KMS-11 (cell line): ENCODE results near the gene LETM1.

Experiments used
- H2AFZ ChIP-seq: fragments of 200-600 bp; sonication (generic); 2 replicates; pipeline ENCODE4 v1.6.1; 2016; ENCODE audit warnings: antibody characterized with exemption, mixed run types, low read depth
- H3K27ac ChIP-seq: fragments of 200-600 bp; sonication (generic); 2 replicates; pipeline ENCODE4 v1.6.1; 2016; ENCODE audit warnings: mild to moderate bottlenecking, mixed run types
- H3K27me3 ChIP-seq: fragments of 200-600 bp; sonication (generic); 2 replicates; pipeline ENCODE4 v1.6.1; 2017; ENCODE audit warnings: mild to moderate bottlenecking, low read depth, mixed run types, moderate library complexity; ENCODE audit not compliant: insufficient read depth
- H3K36me3 ChIP-seq: fragments of 200-600 bp; sonication (generic); 2 replicates; pipeline ENCODE4 v1.6.1; 2017; ENCODE audit warnings: mild to moderate bottlenecking, mixed run types; ENCODE audit not compliant: insufficient read depth
- H3K4me1 ChIP-seq: fragments of 200-600 bp; sonication (generic); 2 replicates; pipeline ENCODE4 v1.6.1; 2016; ENCODE audit warnings: mild to moderate bottlenecking, low read depth, mixed run types; ENCODE audit not compliant: poor library complexity, severe bottlenecking
- H3K4me2 ChIP-seq: fragments of 200-600 bp; sonication (generic); 2 replicates; pipeline ENCODE4 v1.7.0; 2016; ENCODE audit warnings: mild to moderate bottlenecking, mixed run types
- H3K4me3 ChIP-seq: fragments of 200-600 bp; sonication (generic); IDR thresholded peaks from 2 replicates; pipeline ENCODE4 v1.6.1; 2017; ENCODE audit warnings: low read depth, low read length, mixed read lengths; ENCODE audit not compliant: insufficient read depth
- H3K79me2 ChIP-seq: fragments of 200-600 bp; sonication (generic); 2 replicates; pipeline ENCODE4 v1.6.1; 2016; ENCODE audit warnings: low read depth, mixed run types; ENCODE audit not compliant: insufficient read depth
- H3K9ac ChIP-seq: fragments of 200-600 bp; sonication (generic); 2 replicates; pipeline ENCODE4 v1.6.1; 2016; ENCODE audit warnings: mild to moderate bottlenecking, mixed run types
- H4K20me1 ChIP-seq: fragments of 200-600 bp; sonication (generic); 2 replicates; pipeline ENCODE4 v1.6.1; 2016; ENCODE audit warnings: mild to moderate bottlenecking, mixed run types; ENCODE audit not compliant: insufficient read depth
- CTCF ChIP-seq: fragments of 200-600 bp; sonication (generic); conservative IDR thresholded peaks from 2 replicates; pipeline ENCODE4 v1.6.1; 2017; ENCODE audit warnings: low read depth, mild to moderate bottlenecking, antibody characterized with exemption, low read length, moderate library complexity, mixed read lengths

LETM1 gene

GRCh38 chr4:1788254-1788973, 67.5 kb downstream of the LETM1 start:
- no peak for TF ChIP-seq CTCF
- H3K4me3 ChIP-seq, result no peak overlapping the region
- H3K79me2 ChIP-seq, result no peaks in the 10 kb centered on the region
- no peak overlapping the region for H3K4me2 ChIP-seq
- H3K27ac ChIP-seq, result no peak overlapping the region
- no peaks in the 10 kb centered on the region for H4K20me1 ChIP-seq
- no peak overlapping the region for H2AFZ ChIP-seq
- no peaks in the 10 kb centered on the region for H3K27me3 ChIP-seq
- H3K4me1 ChIP-seq, result peaks cover 9% of the 10 kb centered on the region
- H3K9ac ChIP-seq, result no peak overlapping the region
- H3K36me3 ChIP-seq, result no peaks in the 10 kb centered on the region

- no peak for TF ChIP-seq CTCF
- peaks cover 9% of the 10 kb centered on the region for H3K4me1 ChIP-seq
- no peak overlapping the region for H3K27ac ChIP-seq
- H3K27me3 ChIP-seq, result no peaks in the 10 kb centered on the region
- H3K9ac ChIP-seq, result no peak overlapping the region
- H3K79me2 ChIP-seq, result no peaks in the 10 kb centered on the region
- H4K20me1 ChIP-seq, result no peaks in the 10 kb centered on the region
- no peaks in the 10 kb centered on the region for H3K36me3 ChIP-seq
- no peak overlapping the region for H3K4me2 ChIP-seq
- H3K4me3 ChIP-seq, result no peak overlapping the region
- no peak overlapping the region for H2AFZ ChIP-seq
Measured at GRCh38 chr4:1787411-1788077, 68.4 kb downstream of the LETM1 start.

GRCh38 chr4:1786544-1787362, 69.2 kb downstream of the LETM1 start:
- TF ChIP-seq CTCF, result no peak
- Histone ChIP-seq H3K9ac (no peak overlapping the region), H3K27ac (no peak overlapping the region), H3K36me3 (no peaks in the 10 kb centered on the region), H4K20me1 (no peaks in the 10 kb centered on the region), H3K4me2 (no peak overlapping the region), H2AFZ (no peak overlapping the region), H3K4me3 (no peak overlapping the region), H3K27me3 (no peaks in the 10 kb centered on the region), H3K4me1 (peaks cover 9% of the 10 kb centered on the region), H3K79me2 (no peaks in the 10 kb centered on the region)

GRCh38 chr4:1785592-1785991, 70.4 kb downstream of the LETM1 start:
- Histone ChIP-seq H3K9ac (no peak overlapping the region), H4K20me1 (no peaks in the 10 kb centered on the region), H3K4me3 (no peak overlapping the region), H3K27me3 (no peaks in the 10 kb centered on the region), H3K4me1 (peaks cover 6% of the 10 kb centered on the region), H3K36me3 (no peaks in the 10 kb centered on the region), H3K4me2 (no peak overlapping the region), H3K27ac (no peak overlapping the region), H3K79me2 (no peaks in the 10 kb centered on the region), H2AFZ (no peak overlapping the region)
- TF ChIP-seq CTCF, result no peak
